Measurements from ENCODE around the gene MRPS34. TPM values are rescaled to one million over a fixed set of nuclear protein-coding genes. Genes with fewer than 3 reads are reported as not detected.

Gene MRPS34
- total RNA-seq, 1 donor from 2014 or later, result 75.1 TPM

GRCh38 chr16:1776672-1776955, 3.7 kb upstream of the MRPS34 start:
- no peak for DNase-seq
- Mint-ChIP-seq H3K4me1 (ENCODE audit: low read depth, unreplicated experiment) (peaks cover 13% of the 10 kb centered on the region), H3K36me3 (ENCODE audit: unreplicated experiment) (no peaks in the 10 kb centered on the region), H3K27me3 (ENCODE audit: unreplicated experiment) (peaks cover 20% of the 10 kb centered on the region), H3K9me3 (ENCODE audit: unreplicated experiment) (peaks cover 15% of the 10 kb centered on the region), H3K27ac (ENCODE audit: unreplicated experiment) (peak overlapping the region; percentile 80), H3K4me3 (ENCODE audit: unreplicated experiment) (peak overlapping the region; percentile 74)
- no peak for TF ChIP-seq CTCF (IDR thresholded peaks at IDR 0.05; ENCODE audit: partially characterized antibody, unreplicated experiment)

DNA sequence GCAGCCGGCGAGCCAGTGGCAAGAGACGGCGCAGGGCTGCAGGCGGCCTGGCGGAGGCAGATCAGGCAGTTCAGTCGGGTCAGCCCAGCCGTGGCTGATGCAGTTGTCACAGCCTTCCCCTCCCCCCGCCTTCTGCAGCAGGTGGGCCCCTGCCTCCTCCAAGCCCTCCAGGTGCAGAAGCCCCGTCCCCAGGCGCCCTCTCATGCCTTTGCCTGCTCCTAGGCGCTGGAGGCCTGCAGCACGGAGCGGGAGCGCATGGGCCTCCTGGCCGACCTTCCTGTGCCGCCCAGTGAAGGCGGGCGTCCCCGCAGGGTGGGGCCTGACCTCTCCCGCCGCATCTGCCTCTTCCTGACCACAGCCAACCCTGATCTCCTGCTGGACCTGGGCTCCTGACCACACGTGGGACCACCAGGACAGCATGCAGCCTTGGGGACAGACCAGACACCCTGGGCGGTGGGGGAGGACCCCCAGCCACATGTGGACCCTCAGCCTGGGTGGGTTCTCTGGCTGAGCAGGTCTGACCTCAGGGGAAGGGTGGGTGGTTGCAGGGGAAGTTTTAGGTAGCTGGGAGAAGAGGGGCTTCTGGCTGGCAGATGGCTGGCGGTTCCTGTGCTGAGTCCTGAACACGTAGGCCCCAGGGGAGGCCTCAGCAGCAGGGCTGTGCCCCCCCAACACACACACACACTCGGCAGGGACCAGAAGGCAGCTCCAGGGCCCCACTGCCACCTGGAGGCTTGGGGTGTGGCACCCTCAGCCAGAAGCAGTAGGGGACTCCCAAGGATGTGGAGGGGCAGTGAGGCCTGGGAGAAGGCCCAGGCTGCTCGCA, 3.1 kb upstream of the MRPS34 start:
- Mint-ChIP-seq H3K9me3 (ENCODE audit: unreplicated experiment) (peaks cover 15% of the 10 kb centered on the region), H3K4me3 (ENCODE audit: unreplicated experiment) (peak overlapping the region; percentile 74), H3K36me3 (ENCODE audit: unreplicated experiment) (no peaks in the 10 kb centered on the region), H3K27me3 (ENCODE audit: unreplicated experiment) (peaks cover 15% of the 10 kb centered on the region), H3K4me1 (ENCODE audit: low read depth, unreplicated experiment) (peaks cover 11% of the 10 kb centered on the region), H3K27ac (ENCODE audit: unreplicated experiment) (peak overlapping the region; percentile 80)
- DNase-seq, result peak; percentile 60
- TF ChIP-seq CTCF (IDR thresholded peaks at IDR 0.05; ENCODE audit: partially characterized antibody, unreplicated experiment), result no peak

DNA sequence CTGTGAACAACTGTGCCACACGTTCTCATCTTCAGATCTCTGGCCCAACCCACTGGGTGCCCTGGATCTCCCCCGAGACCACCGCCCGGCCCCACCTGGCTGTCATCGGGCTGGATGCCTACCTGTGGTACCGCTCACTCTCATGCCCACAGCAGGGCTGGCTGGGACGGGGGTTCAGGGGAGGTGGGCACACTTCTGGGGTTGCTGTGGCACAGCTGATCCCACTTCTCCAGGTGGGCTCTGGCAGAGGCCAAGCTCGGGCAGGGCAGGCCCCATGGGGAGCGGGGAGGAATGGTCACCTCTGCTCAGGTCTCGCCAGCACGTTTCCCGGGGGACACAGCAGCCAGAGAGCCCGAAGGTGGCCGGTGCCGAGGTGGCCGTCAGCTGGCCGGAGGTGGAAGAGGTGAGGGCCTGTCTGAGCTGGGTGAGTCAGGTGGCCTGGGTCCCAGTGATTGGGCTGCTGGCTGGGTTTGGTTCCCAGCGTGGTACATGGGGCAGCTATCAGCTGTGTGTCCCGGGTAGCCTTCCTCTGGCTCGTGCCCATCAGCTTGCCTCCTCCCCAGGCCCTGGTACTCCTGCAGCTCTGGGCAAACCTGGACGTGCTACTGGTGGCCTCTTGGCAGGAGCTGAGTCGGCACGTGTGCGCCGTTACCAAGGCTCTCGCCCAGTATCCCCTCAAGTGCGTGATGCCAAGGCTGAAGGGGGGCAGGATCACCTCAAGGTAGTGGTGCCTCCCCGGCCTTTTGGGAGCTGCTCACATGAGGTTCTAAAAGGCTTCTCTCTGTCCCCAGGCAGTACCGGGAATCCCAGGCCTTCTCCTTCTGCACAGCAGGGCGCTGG, 2.3 kb upstream of the MRPS34 start:
- Mint-ChIP-seq H3K36me3 (ENCODE audit: unreplicated experiment) (no peaks in the 10 kb centered on the region), H3K4me3 (ENCODE audit: unreplicated experiment) (peak overlapping the region; percentile 52), H3K27ac (ENCODE audit: unreplicated experiment) (peak overlapping the region; percentile 72), H3K4me1 (ENCODE audit: low read depth, unreplicated experiment) (peaks cover 11% of the 10 kb centered on the region), H3K27me3 (ENCODE audit: unreplicated experiment) (peaks cover 18% of the 10 kb centered on the region), H3K9me3 (ENCODE audit: unreplicated experiment) (peaks cover 17% of the 10 kb centered on the region)
- TF ChIP-seq CTCF (IDR thresholded peaks at IDR 0.05; ENCODE audit: partially characterized antibody, unreplicated experiment), result no peak
- peak; percentile 23 for DNase-seq

- Mint-ChIP-seq H3K36me3 (ENCODE audit: unreplicated experiment) (no peaks in the 10 kb centered on the region), H3K27ac (ENCODE audit: unreplicated experiment) (no peak overlapping the region), H3K9me3 (ENCODE audit: unreplicated experiment) (peaks cover 19% of the 10 kb centered on the region), H3K27me3 (ENCODE audit: unreplicated experiment) (peaks cover 21% of the 10 kb centered on the region), H3K4me1 (ENCODE audit: low read depth, unreplicated experiment) (peaks cover 13% of the 10 kb centered on the region), H3K4me3 (ENCODE audit: unreplicated experiment) (peak overlapping the region; percentile 52)
- TF ChIP-seq CTCF (IDR thresholded peaks at IDR 0.05; ENCODE audit: partially characterized antibody, unreplicated experiment), result no peak
- DNase-seq, result no peak
Measured at GRCh38 chr16:1774448-1774780, 1.5 kb upstream of the MRPS34 start.
